A549 (cell line): ENCODE results near the gene MAGED4.
"Not testable (repeated sequence)": the region's sequence is repeated elsewhere in the genome, so short reads cannot be mapped to it uniquely, and the experiment has no call there.

Experiments used
- EP300 ChIP-seq, 2 experiments: fragments of >200 bp; sonication (Bioruptor Twin); formaldehyde crosslinking; IDR thresholded peaks; 2 replicates in 1 of 2; 3 replicates in 1 of 2; pipeline ENCODE4 v1.6.1; 2016 to 2017
- ESRRA ChIP-seq: fragments of 150-350 bp; IDR thresholded peaks from 2 replicates; pipeline ENCODE4 v1.6.1; 2014; ENCODE audit warnings: mild to moderate bottlenecking, low read length, borderline replicate concordance
- HDAC2 ChIP-seq: fragments of 200-600 bp; sonication (generic); IDR thresholded peaks from 2 replicates; pipeline ENCODE4 v1.6.1; 2016
- POLR2A ChIP-seq: IDR thresholded peaks from 2 replicates; pipeline ENCODE4 v1.6.1; 2012; ENCODE audit warnings: mild to moderate bottlenecking, low read length
- RAD21 ChIP-seq, 2 experiments: fragments of >200 bp in 1 of 2; sonication (Bioruptor Twin) in 1 of 2; formaldehyde crosslinking in 1 of 2; IDR thresholded peaks in 1 of 2; conservative IDR thresholded peaks in 1 of 2; 2 replicates in 1 of 2; 3 replicates in 1 of 2; pipeline ENCODE4 v1.6.1; 2012 to 2018; ENCODE audit warnings: inconsistent platforms in 1 of 2
- RARB ChIP-seq: fragments of 250-450 bp; sonication (Bioruptor Pico); IDR thresholded peaks from 2 replicates; pipeline ENCODE4 v1.8.0; 2021; ENCODE audit warnings: mild to moderate bottlenecking, moderate library complexity
- RCOR1 ChIP-seq: fragments of 150-350 bp; IDR thresholded peaks from 2 replicates; pipeline ENCODE4 v1.6.1; 2014; ENCODE audit warnings: antibody characterized with exemption, low read length, low read depth
- SREBF2 ChIP-seq: fragments of 450-650 bp; IDR thresholded peaks from 2 replicates; pipeline ENCODE4 v1.6.1; 2014; ENCODE audit warnings: mild to moderate bottlenecking, moderate library complexity
- TF ChIP-seq, protein P1 (sequence below): fragments of >200 bp; sonication (Bioruptor Twin); formaldehyde crosslinking; IDR thresholded peaks from 3 replicates; pipeline ENCODE4 v1.5.1; 2016
- TF ChIP-seq, protein P2 (sequence below): fragments of 200-600 bp; sonication (generic); IDR thresholded peaks from 2 replicates; pipeline ENCODE4 v1.6.1; 2016; ENCODE audit warnings: antibody characterized with exemption, mild to moderate bottlenecking, moderate library complexity
- TF ChIP-seq, protein P3 (sequence below): fragments of 450-650 bp; IDR thresholded peaks from 2 replicates; pipeline ENCODE4 v1.6.1; 2014; ENCODE audit warnings: antibody characterized with exemption

- TF ChIP-seq, protein P1, sequence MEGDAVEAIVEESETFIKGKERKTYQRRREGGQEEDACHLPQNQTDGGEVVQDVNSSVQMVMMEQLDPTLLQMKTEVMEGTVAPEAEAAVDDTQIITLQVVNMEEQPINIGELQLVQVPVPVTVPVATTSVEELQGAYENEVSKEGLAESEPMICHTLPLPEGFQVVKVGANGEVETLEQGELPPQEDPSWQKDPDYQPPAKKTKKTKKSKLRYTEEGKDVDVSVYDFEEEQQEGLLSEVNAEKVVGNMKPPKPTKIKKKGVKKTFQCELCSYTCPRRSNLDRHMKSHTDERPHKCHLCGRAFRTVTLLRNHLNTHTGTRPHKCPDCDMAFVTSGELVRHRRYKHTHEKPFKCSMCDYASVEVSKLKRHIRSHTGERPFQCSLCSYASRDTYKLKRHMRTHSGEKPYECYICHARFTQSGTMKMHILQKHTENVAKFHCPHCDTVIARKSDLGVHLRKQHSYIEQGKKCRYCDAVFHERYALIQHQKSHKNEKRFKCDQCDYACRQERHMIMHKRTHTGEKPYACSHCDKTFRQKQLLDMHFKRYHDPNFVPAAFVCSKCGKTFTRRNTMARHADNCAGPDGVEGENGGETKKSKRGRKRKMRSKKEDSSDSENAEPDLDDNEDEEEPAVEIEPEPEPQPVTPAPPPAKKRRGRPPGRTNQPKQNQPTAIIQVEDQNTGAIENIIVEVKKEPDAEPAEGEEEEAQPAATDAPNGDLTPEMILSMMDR, result not testable (repeated sequence)
- TF ChIP-seq POLR2A; SREBF2; HDAC2; ESRRA; RCOR1; RARB (CRISPR knock-in tag); RAD21 (conservative IDR thresholded peaks at IDR 0.05 in 1 of 2, IDR thresholded peaks at IDR 0.05 in 1 of 2); EP300 (IDR thresholded peaks at IDR 0.05): not testable (repeated sequence)
- TF ChIP-seq, protein P2, sequence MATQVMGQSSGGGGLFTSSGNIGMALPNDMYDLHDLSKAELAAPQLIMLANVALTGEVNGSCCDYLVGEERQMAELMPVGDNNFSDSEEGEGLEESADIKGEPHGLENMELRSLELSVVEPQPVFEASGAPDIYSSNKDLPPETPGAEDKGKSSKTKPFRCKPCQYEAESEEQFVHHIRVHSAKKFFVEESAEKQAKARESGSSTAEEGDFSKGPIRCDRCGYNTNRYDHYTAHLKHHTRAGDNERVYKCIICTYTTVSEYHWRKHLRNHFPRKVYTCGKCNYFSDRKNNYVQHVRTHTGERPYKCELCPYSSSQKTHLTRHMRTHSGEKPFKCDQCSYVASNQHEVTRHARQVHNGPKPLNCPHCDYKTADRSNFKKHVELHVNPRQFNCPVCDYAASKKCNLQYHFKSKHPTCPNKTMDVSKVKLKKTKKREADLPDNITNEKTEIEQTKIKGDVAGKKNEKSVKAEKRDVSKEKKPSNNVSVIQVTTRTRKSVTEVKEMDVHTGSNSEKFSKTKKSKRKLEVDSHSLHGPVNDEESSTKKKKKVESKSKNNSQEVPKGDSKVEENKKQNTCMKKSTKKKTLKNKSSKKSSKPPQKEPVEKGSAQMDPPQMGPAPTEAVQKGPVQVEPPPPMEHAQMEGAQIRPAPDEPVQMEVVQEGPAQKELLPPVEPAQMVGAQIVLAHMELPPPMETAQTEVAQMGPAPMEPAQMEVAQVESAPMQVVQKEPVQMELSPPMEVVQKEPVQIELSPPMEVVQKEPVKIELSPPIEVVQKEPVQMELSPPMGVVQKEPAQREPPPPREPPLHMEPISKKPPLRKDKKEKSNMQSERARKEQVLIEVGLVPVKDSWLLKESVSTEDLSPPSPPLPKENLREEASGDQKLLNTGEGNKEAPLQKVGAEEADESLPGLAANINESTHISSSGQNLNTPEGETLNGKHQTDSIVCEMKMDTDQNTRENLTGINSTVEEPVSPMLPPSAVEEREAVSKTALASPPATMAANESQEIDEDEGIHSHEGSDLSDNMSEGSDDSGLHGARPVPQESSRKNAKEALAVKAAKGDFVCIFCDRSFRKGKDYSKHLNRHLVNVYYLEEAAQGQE, result not testable (repeated sequence)
- TF ChIP-seq, protein P3, sequence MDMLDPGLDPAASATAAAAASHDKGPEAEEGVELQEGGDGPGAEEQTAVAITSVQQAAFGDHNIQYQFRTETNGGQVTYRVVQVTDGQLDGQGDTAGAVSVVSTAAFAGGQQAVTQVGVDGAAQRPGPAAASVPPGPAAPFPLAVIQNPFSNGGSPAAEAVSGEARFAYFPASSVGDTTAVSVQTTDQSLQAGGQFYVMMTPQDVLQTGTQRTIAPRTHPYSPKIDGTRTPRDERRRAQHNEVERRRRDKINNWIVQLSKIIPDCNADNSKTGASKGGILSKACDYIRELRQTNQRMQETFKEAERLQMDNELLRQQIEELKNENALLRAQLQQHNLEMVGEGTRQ, result not testable (repeated sequence)
Measured at GRCh38 chrX:52171055-52171454, 13.6 kb upstream of the MAGED4 start.
